OCI-LY1 (cell line): ENCODE measurements around the gene FAU.

ENCODE experiments used
- H2AFZ ChIP-seq: fragments of 200-600 bp; sonication (generic), shearing (Covaris generic); 2 replicates; pipeline ENCODE4 v1.6.0; 2014; ENCODE audit warnings: antibody characterized with exemption, mild to moderate bottlenecking, low read length
- H3F3A ChIP-seq: fragments of 200-600 bp; sonication (generic), shearing (Covaris generic); 2 replicates; pipeline ENCODE4 v1.6.0; 2014; ENCODE audit warnings: mild to moderate bottlenecking, antibody characterized with exemption, low read length, moderate library complexity; ENCODE audit not compliant: insufficient read depth
- H3K27ac ChIP-seq: fragments of 200-600 bp; sonication (generic); 2 replicates; pipeline ENCODE4 v1.5.1; 2014; ENCODE audit warnings: low read length, mixed run types, mild to moderate bottlenecking, low read depth; ENCODE audit not compliant: poor library complexity, severe bottlenecking
- H3K27me3 ChIP-seq: fragments of 200-600 bp; sonication (generic); 2 replicates; pipeline ENCODE4 v1.6.0; 2014; ENCODE audit warnings: antibody characterized with exemption, mild to moderate bottlenecking, low read length, moderate library complexity; ENCODE audit not compliant: insufficient read depth
- H3K36me3 ChIP-seq: fragments of 200-600 bp; sonication (generic); 2 replicates; pipeline ENCODE4 v1.6.1; 2014; ENCODE audit warnings: mild to moderate bottlenecking, antibody characterized with exemption, low read length, moderate library complexity, mixed read lengths; ENCODE audit not compliant: insufficient read depth
- H3K4me1 ChIP-seq: fragments of 200-600 bp; sonication (generic); 2 replicates; pipeline ENCODE4 v1.5.1; 2014; ENCODE audit warnings: mild to moderate bottlenecking, low read length, moderate library complexity; ENCODE audit not compliant: insufficient read depth, severe bottlenecking
- H3K4me2 ChIP-seq: fragments of 200-600 bp; sonication (generic), shearing (Covaris generic); 2 replicates; pipeline ENCODE4 v1.6.1; 2014; ENCODE audit warnings: low read length
- H3K4me3 ChIP-seq: fragments of 200-600 bp; sonication (generic); 2 replicates; pipeline ENCODE4 v1.5.1; 2014; ENCODE audit warnings: low read length, low read depth, mild to moderate bottlenecking, mixed read lengths; ENCODE audit not compliant: poor library complexity, severe bottlenecking
- H3K79me2 ChIP-seq: fragments of 200-600 bp; shearing (Covaris generic); 2 replicates; pipeline ENCODE4 v1.6.1; 2016; ENCODE audit warnings: mixed run types, low read length, mixed read lengths; ENCODE audit not compliant: insufficient read depth
- H3K9ac ChIP-seq: fragments of 200-600 bp; sonication (generic), shearing (Covaris generic); 2 replicates; pipeline ENCODE4 v1.6.1; 2014; ENCODE audit warnings: mild to moderate bottlenecking, low read length, mixed read lengths
- H3K9me2 ChIP-seq: fragments of 200-600 bp; sonication (generic), shearing (Covaris generic); 2 replicates; pipeline ENCODE4 v1.6.1; 2014; ENCODE audit warnings: low read depth, mild to moderate bottlenecking, low read length, mixed read lengths
- H3K9me3 ChIP-seq: fragments of 200-600 bp; shearing (Covaris generic); 2 replicates; pipeline ENCODE4 v1.6.1; 2014; ENCODE audit warnings: low read length, mixed read lengths
- H4K20me1 ChIP-seq: fragments of 200-600 bp; sonication (generic), shearing (Covaris generic); 2 replicates; pipeline ENCODE4 v1.6.0; 2016; ENCODE audit warnings: mild to moderate bottlenecking, low read length; ENCODE audit not compliant: insufficient read depth
- EZH2 ChIP-seq: fragments of 200-600 bp; sonication (generic), shearing (Covaris generic); IDR thresholded peaks from 2 replicates; pipeline ENCODE4 v1.8.0; 2017; ENCODE audit warnings: borderline replicate concordance, mixed run types, mild to moderate bottlenecking, antibody characterized with exemption, low read length, moderate library complexity, mixed read lengths
- TF ChIP-seq, protein P1 (sequence below): fragments of 200-600 bp; sonication (generic), shearing (Covaris generic); IDR thresholded peaks from 2 replicates; pipeline ENCODE4 v1.5.1; 2017; ENCODE audit warnings: mild to moderate bottlenecking, antibody characterized with exemption, low read length, moderate library complexity, mixed read lengths

Gene FAU

DNA sequence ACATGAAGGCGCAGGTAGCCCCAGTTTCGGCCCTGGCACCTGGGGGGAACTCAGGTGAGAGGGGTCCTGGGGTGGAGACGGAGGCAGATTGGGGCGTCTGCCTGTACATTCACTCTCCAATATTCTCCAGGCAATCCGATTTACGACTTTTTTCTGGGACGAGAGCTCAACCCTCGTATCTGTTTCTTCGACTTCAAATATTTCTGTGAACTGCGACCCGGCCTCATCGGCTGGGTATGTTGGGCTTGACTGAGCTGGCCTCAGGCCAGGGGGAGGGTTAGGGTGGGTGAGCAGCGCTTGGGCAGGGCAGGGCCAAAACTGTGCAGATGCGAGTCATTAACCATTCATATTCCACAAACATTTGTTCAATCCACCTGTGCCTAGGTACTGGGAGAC lies 8.6 kb downstream of the FAU start:
- Histone ChIP-seq H4K20me1 (no peaks in the 10 kb centered on the region), H3K4me3 (peak overlapping the region; percentile 75), H3K9ac (peak overlapping the region; percentile 86), H3K4me1 (peaks cover 49% of the 10 kb centered on the region), H3F3A (0 out of 2 replicates have a peak, but pooled peaks cover 5% of the 10 kb centered on the region), H2AFZ (no peak overlapping the region), H3K27ac (peak overlapping the region; percentile 98), H3K9me2 (no peaks in the 10 kb centered on the region), H3K9me3 (no peaks in the 10 kb centered on the region), H3K4me2 (peak overlapping the region; percentile 90), H3K36me3 (peaks cover 46% of the 10 kb centered on the region), H3K79me2 (no peaks in the 10 kb centered on the region), H3K27me3 (no peaks in the 10 kb centered on the region)
- TF ChIP-seq EZH2, result no peak
- TF ChIP-seq, protein P1, sequence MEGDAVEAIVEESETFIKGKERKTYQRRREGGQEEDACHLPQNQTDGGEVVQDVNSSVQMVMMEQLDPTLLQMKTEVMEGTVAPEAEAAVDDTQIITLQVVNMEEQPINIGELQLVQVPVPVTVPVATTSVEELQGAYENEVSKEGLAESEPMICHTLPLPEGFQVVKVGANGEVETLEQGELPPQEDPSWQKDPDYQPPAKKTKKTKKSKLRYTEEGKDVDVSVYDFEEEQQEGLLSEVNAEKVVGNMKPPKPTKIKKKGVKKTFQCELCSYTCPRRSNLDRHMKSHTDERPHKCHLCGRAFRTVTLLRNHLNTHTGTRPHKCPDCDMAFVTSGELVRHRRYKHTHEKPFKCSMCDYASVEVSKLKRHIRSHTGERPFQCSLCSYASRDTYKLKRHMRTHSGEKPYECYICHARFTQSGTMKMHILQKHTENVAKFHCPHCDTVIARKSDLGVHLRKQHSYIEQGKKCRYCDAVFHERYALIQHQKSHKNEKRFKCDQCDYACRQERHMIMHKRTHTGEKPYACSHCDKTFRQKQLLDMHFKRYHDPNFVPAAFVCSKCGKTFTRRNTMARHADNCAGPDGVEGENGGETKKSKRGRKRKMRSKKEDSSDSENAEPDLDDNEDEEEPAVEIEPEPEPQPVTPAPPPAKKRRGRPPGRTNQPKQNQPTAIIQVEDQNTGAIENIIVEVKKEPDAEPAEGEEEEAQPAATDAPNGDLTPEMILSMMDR, result no peak

DNA sequence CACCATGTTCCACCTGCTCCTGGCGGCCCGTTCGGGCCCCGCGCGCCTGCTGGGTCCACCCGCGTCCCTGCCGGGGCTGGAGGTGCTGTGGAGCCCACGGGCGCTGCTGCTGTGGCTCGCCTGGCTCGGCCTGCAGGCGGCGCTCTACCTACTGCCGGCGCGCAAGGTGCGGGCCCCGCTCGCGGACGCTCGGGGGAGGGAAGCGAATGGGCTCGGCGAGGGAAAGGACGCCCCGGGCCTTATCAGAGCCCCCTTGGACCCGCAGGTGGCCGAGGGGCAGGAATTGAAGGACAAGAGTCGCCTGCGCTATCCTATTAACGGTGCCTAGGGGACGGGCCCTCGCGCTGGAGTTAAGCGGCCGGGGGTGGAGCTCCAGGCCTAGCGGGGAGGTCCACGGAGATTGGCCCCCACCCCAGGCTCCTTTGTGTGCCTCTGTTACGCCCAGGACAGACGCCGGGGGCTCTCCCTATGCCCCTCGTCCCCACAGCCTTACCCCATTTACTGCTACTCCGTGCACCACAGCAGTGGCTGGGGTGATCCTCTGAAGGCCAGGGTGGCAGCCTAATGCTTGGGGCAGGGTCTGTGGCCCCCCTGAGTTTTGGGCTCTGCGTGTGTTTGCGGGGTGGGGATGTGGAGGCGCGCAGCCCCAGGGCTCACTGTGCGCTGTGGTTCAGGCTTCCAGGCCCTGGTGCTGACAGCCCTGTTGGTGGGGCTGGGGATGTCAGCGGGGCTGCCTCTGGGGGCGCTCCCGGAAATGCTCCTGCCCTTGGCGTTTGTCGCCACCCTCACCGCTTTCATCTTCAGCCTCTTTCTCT lies 9.2 kb downstream of the FAU start:
- H3K4me1 ChIP-seq, result peaks cover 49% of the 10 kb centered on the region
- no peaks in the 10 kb centered on the region for H3K9me2 ChIP-seq
- peak overlapping the region; percentile 90 for H3K4me2 ChIP-seq
- peaks cover 41% of the 10 kb centered on the region for H3K36me3 ChIP-seq
- H3K9ac ChIP-seq, result peak overlapping the region; percentile 86
- no peaks in the 10 kb centered on the region for H3K79me2 ChIP-seq
- no peaks in the 10 kb centered on the region for H4K20me1 ChIP-seq
- TF ChIP-seq EZH2, result no peak
- TF ChIP-seq, protein P1, result peak; percentile 94
- peak overlapping the region; percentile 98 for H3K27ac ChIP-seq
- H2AFZ ChIP-seq, result no peak overlapping the region
- 0 out of 2 replicates have a peak, but pooled peaks cover 5% of the 10 kb centered on the region for H3F3A ChIP-seq
- H3K9me3 ChIP-seq, result no peaks in the 10 kb centered on the region
- peak overlapping the region; percentile 75 for H3K4me3 ChIP-seq
- no peaks in the 10 kb centered on the region for H3K27me3 ChIP-seq

DNA sequence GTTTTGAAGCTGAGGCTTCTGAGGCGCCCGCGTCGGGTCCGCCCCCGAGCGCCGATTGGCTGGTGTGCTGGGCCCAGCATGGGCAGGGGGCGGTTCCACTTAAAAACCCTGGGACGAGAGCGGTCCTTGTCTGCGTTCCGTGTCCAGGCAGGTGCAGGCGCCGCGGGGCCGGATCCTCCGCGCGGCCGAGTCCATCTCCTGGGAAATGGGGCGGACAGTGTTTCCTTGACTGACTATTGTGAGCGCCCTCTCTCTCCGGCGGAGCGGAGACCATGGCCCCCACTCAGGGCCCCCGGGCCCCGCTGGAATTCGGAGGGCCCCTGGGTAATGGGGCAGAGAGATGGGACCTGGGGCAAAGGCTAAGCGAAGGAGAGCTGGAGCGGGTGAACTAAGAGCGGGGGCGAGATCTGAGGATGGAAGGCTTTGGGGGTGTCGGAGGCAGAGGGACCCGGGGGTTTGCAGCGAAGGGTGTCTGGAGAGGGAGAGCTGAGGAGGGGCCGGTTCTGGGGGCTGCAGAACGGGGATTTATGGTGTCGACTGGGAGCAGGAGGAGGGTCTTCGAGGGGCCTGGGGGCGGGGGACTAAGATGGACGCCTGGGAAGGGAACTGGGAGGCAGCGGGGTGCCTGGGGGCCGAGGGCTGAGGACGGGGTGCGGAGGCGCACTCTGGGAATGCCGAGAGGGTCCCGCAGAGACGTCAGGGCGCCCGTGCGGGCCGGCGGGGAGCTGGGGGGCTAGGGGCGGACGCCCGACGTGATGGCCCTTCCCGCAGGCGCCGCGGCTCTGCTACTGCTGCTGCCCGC lies 10.0 kb downstream of the FAU start, which contains the start of gene TM7SF2:
TSS of gene TM7SF2 (plus strand) at position 129 of the 802 bp plus-strand sequence. CDS start at position 273, 144 bp downstream.
- Histone ChIP-seq H3K4me2 (peak within 1 kb of the TSS; percentile 90), H3K4me1 (peaks cover 46% of the 10 kb centered on the region), H3K79me2 (no peaks in the 10 kb centered on the region), H4K20me1 (no peaks in the 10 kb centered on the region), H2AFZ (no peak within 1 kb of the TSS), H3K9me2 (no peaks in the 10 kb centered on the region), H3F3A (0 out of 2 replicates have a peak, but pooled peaks cover 5% of the 10 kb centered on the region), H3K4me3 (peak within 1 kb of the TSS; percentile 75), H3K9ac (peak within 1 kb of the TSS; percentile 86), H3K27ac (peak within 1 kb of the TSS; percentile 98), H3K27me3 (no peaks in the 10 kb centered on the region), H3K9me3 (no peaks in the 10 kb centered on the region), H3K36me3 (peaks cover 41% of the 10 kb centered on the region)
- no peak for TF ChIP-seq EZH2
- TF ChIP-seq, protein P1, result no peak
